GM21526 (cell line): ENCODE data around the gene MRRF.
"Not testable (repeated sequence)": the region's sequence is repeated elsewhere in the genome, so short reads cannot be mapped to it uniquely, and the experiment has no call there.

Experiments
- ATAC-seq: cut with Tn5 transposase; IDR thresholded peaks from one replicate; pipeline ENCODE4 v1.9.1; 2021; ENCODE audit warnings: moderate library complexity; ENCODE audit not compliant: unreplicated experiment, low FRiP score

MRRF gene

DNA sequence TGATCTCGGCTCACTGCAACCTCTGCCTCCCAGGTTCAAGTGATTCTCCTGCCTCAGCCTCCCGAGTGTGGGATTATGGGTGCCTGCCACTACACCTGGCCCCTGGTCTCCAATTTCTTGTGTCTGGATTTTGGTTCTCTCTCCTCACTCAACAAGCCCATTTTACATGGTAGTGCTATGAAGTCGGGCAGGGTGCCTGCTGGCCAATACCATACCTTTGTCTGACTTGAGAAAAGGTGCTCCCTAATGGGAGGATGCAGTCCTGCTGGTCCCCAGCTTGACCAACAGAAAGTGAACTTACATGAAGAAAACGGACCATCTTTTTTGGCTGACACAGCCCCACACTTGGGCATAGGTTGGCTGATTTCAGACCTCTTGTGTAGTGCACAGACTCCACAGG lies 84.5 kb downstream of the MRRF start:
- ATAC-seq, result no peak

DNA sequence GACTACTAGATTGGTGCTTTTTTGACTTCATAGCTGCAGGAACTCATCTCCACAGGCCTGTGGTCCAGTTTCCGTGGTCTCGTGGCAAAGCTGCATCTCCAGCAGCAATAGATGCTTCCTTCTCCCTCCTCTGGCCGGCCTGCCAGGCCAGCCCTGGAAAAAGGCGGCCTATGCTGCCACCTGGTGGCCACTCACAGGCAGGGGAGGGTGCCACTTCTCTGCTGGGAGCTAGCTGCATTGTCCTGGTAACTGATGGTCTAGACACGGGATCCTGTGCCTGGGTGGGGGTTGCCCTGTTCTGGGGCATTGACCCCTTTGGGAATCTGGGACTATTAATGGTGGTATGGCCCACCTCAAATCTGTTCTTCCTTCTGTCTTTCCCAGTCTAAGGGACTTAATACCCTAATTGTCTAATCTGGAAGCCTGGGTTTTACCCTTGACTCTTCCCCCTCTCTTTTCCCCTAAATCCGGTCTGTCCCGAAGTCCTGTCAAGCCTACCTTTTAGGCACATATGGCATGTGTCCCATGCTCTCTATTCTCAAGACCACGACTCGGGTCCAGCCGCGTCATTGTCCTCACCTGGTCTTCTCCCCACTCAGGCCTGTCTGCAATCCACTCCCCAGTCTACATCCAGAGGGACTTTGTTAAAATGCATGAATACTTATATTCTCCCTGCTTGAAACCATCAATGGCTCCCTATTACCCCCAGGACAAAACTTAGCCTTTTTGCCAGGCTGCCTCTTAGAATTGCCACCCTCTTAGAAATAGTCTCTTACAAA lies 86.1 kb downstream of the MRRF start:
- ATAC-seq, result peak; percentile 71

DNA sequence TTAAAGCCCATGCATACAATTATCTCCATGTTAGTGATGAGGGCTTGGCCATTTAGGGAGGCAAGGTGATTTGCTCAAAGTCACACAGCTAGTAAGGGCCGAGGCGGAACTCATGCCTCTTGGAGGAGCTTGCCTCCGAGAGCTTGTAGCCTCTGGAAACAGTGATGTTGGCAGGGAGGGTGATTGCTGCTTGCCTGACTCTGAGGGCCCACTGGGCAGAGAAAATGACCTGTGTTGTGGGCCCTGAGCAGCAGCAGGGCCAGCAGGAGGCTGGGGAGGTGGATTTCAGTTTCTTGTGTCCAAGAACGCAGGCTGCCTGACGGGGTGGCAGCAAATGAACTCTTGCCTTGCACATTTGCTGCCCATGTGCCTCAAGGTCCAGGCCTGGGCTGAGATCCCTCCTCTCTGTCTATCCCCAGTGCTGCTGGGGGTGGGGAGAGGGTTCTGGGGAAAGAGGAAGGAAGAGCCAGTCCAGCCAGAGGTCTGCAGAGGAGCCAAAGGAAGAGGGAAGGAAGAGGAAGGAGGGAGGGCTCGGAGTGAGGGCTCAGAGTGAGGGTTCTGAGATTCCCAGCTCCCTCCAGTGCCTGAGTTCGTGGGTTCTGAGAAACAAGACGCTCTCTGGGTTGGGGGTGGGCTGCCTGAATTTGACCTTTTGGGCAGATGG lies 90.0 kb downstream of the MRRF start:
- no peak for ATAC-seq

DNA sequence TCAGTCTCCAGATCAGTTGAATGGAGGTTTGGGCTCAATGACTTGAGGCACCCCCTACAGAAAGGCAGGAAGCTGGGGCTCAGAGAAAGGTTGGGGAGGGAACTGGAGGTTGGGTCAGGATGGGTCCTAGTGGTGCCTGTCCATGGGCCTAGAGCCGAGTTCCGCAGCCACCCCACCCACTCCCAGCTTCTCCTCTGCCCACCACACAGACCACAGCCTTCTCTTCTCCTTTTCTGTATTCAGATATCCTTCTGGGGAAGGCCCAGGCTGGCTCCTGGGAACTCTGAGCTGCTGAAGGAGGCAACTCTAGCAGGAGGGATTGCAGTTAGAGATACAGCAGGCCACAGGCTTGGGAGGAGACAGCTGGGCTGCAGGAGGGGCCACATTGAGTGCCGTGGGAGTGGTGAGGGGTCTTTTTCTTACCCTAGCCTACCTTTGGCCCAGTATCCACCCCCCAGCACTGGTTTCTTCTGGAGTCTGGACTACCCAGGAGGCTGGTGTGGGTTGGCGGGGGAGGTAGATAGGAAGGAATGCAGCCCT lies 90.7 kb downstream of the MRRF start:
- ATAC-seq, result no peak

DNA sequence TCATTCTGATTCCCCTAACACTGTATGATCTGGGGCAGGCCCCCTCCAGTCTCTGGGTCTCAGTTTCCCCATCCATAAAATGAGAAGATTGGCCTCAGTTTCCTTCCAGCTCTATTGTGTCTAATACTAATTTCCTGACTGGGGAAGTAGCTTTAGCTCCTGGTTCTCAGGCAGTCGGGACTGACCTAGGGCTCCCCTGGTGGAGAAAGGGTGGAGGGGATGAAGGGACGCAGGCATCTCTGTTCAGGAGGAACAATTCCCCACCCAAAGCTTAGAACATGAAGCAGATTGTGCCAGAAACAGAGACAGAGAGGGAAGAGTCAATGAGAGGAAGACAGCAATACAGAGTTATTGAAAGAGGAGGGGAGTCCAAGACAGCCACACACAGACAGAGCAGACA lies 91.9 kb downstream of the MRRF start:
- no peak for ATAC-seq

DNA sequence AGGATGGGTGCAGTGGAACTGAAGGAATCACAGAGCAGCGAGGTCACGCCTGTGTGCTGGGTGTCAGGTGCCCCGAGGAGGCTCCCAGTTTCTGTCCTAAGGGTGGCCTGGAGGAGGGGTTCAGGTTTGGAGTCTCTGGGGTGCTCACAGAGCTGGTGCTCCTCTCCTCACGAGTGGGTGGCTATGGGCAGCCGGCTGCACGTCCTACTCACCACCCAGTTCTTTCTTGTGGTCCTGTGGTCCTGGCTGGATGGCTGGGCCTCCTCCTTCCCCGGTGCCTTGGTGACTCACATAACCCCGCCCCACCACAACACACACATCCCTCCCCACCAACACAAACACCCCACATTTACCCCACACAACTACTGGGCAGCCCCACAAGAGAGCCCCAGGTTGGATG lies 96.2 kb downstream of the MRRF start:
- ATAC-seq, result no peak

DNA sequence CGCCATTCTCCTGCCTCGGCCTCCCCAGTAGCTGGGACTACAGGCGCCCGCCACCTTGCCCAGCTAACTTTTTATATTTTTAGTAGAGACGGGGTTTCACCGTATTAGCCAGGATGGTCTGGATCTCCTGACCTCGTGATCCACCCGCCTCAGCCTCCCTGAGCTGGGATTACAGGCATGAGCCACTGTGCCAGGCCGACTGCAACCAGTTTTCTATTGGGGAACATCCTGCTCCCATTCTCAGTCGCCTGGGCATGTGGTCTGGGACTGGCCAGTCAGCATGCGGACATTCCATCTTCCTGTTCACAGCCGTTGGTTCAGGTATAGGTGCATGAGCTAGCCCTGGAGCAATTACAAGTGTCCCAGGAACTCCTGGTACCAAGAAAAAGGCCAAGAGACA lies 98.4 kb downstream of the MRRF start:
- ATAC-seq, result not testable (repeated sequence)

DNA sequence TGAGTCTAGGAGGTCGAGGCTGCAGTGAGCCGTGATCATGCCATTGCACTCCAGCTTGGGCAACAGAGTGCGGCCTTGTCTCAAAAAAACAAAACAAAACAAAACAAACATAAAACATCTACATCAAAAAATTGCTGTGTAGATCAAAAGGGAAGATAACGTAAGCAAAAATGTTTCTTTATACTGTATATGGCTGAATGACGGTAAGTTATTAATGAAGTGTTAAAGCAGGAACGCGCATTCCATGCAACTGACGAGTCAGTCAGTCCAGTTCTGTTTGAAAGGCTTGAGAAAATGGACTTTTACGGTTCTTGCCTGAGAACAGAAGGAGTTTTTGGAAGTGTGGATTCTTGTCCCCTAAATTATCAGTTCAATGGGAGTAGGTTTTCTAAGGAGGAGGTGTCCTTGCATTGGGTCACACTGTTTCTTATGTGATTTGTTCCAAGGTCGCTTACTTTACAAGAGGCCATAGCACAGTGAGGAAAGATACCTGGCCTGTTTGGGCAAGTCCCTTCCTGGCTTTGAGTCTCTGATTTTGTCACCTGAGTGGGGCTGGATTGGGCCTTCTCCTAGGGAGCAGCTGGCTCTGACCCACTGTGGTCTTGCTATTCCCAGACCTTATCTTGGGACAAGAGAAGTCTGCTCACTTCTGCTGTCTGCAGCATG lies 99.6 kb downstream of the MRRF start:
- ATAC-seq, result no peak

DNA sequence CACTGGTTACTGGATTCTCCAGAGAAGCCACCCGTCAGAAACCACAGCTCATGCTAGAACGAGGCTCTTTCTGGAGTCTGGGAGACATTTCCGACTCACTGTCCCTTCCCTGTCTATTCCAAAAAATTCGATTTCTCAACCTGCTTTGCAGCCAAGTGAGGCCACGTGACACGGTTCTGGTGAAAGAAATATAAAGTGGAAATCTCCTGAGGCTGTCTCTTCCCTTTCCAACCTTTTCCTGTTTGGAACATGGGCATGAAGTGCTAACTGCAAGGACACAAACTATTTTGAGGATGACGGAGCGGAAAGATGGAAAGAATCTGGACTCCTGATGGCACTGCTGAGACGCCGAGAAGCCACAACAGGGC lies 100.1 kb downstream of the MRRF start:
- ATAC-seq, result no peak

DNA sequence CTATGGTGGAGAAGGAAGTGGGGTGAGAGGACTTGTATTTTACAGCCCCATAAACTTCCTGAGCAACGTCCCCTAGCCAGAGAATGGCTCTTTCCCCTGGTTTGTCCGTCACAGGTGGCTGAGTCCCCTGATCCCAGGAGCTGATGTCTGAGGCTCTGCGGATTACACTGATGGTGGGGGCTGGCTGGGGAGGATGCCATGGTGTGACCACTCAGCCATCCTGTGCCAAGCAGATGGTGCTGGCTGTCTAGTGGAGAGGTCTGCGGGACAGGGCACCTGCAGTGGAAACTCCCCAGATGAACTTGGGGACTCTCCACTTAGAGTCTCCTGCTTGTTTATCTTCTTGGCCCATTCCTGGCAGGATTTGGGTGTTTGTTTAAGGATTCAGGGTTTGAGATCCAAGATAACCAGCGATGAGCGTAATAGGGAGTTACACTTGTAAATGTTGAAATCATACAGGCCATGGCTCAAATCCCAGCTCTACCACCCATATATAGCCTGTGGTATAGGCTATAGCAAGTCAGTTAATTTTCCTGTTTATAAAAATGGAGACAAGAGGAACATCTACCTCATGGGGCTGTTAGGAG lies 101.5 kb downstream of the MRRF start:
- ATAC-seq, result no peak

DNA sequence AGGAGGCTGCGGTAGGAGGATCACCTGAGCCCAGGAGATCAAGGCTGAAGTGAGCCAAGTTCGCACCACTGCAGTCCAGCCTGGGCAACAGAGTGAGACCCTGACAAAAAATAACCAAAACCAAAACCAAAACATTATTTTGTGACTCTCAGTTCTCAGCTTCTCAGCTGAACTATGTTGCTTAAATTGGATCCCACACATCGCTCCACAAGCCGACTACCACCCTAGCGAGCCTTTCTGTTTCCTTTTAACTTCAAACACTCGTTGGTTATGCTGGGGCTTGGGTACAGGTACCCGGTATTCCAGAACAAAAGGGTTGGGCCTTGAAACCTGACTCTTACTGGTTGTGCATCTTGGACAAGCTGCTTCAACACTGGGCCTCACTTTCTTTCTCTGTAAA lies 102.4 kb downstream of the MRRF start:
- no peak for ATAC-seq

DNA sequence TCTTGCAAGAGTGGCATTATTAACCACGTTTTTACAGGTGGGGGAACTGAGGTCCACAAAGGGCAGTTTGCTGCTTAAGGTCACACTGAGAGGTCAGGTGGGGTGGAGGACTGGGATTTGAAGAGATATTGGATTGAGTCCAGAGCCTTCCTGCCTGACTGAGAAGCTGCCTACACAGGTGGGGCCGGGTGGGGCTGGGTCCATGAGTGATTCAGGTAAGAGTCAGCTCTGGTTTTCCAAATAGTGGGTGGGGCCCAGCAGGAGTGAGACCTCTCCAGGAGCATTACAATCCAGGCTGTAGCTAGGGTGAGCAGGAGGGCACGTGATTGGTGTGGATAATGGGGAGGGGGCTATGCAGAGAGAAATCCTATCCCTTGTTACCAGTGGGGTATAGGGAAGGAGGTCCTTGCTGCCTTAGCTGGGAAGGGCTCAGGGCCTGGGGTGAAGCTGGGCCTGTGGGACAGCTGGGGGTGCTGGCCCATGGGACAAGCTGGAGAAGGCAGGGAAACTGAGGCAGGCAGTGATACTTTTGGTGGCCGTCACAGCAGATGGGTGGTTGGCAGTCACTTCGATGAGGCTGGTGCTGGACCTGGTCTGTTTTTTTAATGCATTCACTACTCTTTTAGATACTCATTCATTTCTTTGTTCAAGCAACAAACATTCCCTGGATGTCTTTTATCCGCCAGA lies 103.2 kb downstream of the MRRF start:
- no peak for ATAC-seq

DNA sequence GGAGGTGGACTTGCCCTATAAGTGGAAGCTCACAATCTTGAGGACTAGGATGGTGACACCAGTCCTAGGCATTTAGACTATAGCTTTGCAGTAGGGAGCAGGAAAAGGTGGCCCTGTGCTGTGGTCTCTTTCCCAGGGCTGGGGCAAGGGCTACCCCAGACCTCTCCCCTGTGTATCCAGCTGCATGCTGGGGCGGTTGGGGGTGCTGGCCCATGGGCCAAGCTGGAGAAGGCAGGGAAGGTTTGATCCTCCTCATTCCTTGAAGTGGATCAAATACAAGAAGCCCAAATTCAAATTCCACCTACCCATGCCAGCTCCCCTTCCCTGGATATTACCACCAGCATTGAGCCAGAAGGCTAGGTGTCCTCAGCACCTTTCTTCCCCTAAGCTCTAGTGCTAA lies 104.0 kb downstream of the MRRF start:
- no peak for ATAC-seq

DNA sequence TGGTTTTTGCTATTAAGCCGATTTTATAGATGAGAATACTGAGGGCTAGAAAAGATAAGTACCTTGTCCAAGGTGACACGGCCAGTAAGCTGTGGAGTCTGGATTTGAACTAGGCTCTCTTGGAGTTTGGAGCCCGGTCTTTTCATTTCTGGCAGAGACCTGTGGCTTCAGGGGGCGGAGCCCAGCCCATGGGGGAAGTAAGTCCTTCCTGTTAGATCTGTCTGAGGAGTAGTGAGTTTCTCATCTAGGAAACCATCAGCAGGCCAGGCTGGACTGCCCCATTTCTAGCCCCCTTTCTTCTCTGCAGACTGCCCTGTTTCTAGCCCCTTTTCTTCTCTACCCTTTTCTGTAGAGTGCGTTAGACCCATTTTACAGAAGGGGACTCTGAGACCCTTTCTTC lies 105.6 kb downstream of the MRRF start:
- ATAC-seq, result no peak

DNA sequence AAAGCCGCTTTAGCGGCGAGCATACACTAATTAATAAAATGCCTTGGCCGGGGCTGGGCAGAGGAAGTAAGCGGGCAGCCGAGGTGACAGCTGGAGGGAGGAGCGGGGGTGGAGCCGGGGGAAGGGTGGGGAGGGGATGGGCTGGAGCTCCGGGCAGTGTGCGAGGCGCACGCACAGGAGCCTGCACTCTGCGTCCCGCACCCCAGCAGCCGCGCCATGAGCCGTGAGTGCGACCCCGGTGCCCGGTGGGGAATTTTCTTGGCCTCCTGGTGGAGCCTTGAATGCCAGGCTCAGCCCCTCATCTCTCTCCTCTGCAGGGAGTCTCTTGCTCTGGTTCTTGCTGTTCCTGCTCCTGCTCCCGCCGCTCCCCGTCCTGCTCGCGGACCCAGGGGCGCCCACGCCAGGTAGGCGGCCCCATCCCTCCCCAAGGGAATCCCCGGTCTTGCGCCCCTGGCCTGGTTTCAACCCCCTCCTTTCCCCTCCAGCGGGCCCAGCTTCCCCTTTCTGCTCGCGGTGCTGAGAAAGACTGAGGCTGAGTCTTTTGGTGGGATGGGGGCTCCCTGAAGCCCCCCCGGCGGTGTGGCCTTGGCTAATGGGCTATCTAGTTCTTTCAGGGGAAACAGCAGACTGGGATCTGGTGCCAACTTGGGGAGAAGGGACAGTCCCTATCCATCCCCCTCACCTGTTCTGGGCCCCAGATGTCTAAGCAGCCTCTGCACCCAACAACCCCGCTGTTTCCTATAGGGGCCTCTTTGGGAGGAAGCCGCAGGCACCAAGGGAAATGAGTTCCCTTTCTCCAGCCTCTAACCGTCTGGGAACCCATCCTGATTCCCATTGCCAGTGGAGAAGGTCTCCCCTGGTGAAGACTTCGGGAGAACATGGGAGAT lies 106.4 kb downstream of the MRRF start, which contains the start of gene PTGS1:
Gene PTGS1, plus strand, starts transcription at position 156 of the 887 bp plus-strand sequence. Its CDS starts 61 bp downstream, at position 217.
- ATAC-seq, result peak; percentile 58

DNA sequence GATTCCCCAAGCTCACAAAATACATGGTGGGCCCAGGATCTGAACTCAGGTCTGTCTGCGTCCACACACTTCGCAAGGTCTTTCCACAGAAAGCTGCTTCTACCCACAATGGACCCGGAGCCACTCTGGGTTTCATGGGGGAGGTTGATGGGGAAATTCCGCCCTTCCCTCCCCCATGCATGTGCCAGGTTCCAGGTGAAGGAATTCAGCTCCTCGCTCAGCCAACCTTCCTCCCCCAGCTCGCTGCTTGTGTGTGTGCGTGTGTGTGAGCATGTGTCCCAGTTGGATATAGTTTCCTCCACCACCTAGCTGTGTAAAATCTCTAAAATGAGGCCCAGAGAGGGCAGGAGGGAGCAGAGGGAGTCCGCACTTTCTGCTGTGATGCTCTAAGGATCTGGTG lies 107.2 kb downstream of the MRRF start:
- ATAC-seq, result no peak

DNA sequence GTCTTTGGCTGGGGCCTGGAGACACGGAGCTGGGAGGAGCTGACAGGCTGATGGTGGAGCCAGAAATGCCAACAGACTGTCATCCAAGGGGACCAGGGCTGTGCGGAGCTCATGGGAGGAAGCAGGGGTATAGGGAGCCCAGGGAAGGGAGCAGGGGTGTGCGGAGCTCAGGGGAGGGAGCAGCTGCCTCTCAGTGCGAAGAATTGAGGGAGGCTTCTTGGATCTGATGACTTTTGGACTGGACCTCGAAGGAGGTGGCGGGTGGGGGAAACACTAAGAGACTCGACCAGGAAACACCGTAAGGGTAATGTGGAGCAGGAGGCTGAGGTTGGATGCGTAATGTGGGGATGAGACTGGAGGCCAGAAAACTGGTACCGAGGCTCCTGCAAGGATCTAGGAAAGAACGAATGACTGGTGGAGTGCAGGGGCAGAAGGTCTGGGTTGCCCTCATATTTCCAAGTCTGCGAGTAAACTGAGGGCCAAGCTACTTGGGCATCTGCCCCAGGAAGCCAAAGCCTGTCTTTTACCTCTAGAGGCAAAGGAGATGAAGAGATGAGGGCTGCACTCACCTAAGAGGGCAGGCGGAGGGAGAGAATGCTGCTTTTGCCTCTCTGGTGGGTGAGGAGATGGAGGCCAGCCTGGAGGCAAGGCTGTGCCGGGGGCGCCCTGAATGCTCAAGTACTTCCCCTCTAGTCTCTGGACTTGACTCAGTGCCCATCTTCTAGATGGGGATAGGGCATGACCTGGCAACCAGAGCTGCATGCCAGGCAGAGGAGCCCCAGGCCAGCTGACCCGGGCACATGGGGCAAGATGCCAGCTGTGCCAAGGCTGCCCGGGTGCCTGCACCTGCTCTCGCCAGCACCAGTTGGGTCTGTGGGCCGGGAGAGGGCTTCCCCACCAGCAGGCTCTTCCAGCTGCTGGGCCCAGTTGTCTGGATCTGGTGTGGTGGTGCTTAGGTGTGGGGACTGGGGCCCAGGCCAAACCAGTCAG lies 108.5 kb downstream of the MRRF start:
- no peak for ATAC-seq

DNA sequence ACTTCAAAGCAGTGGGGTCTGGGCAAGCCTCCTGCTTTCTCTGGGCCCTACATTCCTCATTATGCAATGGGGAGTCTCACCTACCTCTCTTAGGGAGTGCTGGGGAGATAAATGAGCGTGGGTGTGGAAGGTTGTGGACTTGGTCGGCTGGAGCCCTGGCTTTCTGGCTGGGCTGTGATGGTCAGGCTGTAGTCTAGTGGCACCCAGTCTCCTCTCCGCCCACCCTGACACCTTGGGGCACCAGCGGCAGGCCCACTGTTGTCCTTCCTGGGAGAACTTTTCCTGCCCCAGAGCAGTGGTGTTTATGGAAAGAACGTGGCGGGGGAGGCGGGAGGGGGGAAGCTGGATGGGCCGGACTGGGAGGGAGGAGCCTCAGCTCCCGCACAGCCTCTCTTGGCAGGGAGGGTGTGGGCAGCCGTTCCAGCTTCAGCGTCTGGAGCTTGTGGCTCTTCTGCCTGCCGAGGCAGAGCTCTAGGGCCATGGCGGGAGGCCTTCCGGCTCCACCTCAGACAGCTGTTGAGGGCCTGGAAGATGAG lies 110.3 kb downstream of the MRRF start:
- ATAC-seq, result no peak
